GM13977 (cell line): ENCODE measurements around the gene SLC24A3.
A peak's percentile ranks its signal among the peaks of the same experiment; 100 is the strongest.

Source experiments
- DNase-seq: peaks from one replicate; pipeline ENCODE4 v3.0.0; 2012; ENCODE audit warnings: low spot score
- CTCF ChIP-seq: IDR thresholded peaks from 2 replicates; pipeline ENCODE4 v1.5.1; 2012; ENCODE audit warnings: mild to moderate bottlenecking, control low read depth; ENCODE audit not compliant: insufficient read depth; ENCODE audit errors: extremely low read depth, missing control alignments
- in situ Hi-C: fragments of 300-500 bp; cut with MboI; formaldehyde crosslinking; loops from one replicate; pipeline ENCODE4 v1.12.0; 2022; ENCODE audit warnings: low sequenced_read_pairs, low pct_unique_long_range_greater_than_20kb, mixed read lengths, inconsistent platforms; ENCODE audit not compliant: unreplicated experiment

Gene SLC24A3

GRCh38 chr20:19236371-19237055 is 24.1 kb downstream of the SLC24A3 start:
- TF ChIP-seq CTCF = no peak
- in situ Hi-C loops = no loop called here
- DNase-seq = no peak

- in situ Hi-C loops = no loop called here
- TF ChIP-seq CTCF = no peak
- no peak for DNase-seq
These were observed 29.0 kb downstream of the SLC24A3 start for GRCh38 chr20:19241440-19241839.

- in situ Hi-C loops = no loop called here
- no peak for TF ChIP-seq CTCF
- no peak for DNase-seq
These were observed 31.8 kb downstream of the SLC24A3 start for GRCh38 chr20:19244291-19244690.

GRCh38 chr20:19249106-19249879 is 36.9 kb downstream of the SLC24A3 start:
- no peak for DNase-seq
- peak; percentile 25 for TF ChIP-seq CTCF
- in situ Hi-C loops = no loop called here

- no peak for TF ChIP-seq CTCF
- in situ Hi-C loops = no loop called here
These were observed 37.9 kb downstream of the SLC24A3 start for GRCh38 chr20:19250346-19250745.

GRCh38 chr20:19251506-19251905 is 39.1 kb downstream of the SLC24A3 start:
- TF ChIP-seq CTCF = no peak
- DNase-seq = no peak
- in situ Hi-C loops = no loop called here

More at GRCh38 chr20:19250346-19250745, 37.9 kb downstream of the SLC24A3 start:
- DNase-seq = no peak
